HG02763 (cell line): ENCODE results near the gene PAM.
"Not testable (repeated sequence)": the region's sequence is repeated elsewhere in the genome, so short reads cannot be mapped to it uniquely, and the experiment has no call there.

Experiments
- ATAC-seq: cut with Tn5 transposase; IDR thresholded peaks from one replicate; pipeline ENCODE4 v1.9.1; 2021; ENCODE audit warnings: mild to moderate bottlenecking, moderate library complexity; ENCODE audit not compliant: unreplicated experiment

The PAM gene

DNA sequence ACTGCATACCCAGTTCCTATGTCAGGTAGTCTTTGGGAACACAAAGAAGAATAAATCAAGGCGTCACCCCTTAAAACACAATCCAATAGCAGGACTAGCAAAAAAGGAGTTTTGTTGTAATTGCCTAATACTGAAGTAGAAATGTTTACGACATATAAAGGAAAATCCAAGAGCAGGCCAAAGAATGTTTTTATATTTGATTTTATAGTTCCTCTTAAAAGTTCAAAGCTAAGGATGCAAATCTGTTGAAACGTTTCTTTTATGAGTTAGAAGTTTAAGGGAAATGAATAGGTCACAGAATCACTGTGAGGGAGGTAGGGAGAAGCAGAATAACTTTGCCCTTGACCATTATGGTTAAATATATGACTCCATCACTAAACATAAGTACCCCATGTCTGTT, 136.1 kb downstream of the PAM start:
- ATAC-seq, result no peak

DNA sequence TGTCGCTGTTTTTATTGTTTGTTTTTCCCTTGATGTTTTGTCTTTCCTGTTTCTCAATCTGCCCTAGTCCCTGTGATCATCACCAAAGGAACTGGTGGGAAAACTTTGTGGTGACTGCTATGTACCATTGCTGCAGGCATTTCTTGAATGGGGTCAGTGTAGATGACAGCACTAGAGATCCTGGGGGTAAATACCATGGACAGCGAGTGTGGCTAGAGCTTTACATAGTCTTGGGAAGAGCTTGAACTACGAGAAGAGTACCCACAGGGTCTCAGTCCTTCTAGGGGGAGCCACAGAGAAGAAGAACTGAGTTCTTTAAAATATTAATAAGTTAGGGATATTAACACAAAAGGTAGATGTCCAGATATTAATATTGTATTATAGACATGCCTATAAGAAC, 138.8 kb downstream of the PAM start:
- no peak for ATAC-seq

DNA sequence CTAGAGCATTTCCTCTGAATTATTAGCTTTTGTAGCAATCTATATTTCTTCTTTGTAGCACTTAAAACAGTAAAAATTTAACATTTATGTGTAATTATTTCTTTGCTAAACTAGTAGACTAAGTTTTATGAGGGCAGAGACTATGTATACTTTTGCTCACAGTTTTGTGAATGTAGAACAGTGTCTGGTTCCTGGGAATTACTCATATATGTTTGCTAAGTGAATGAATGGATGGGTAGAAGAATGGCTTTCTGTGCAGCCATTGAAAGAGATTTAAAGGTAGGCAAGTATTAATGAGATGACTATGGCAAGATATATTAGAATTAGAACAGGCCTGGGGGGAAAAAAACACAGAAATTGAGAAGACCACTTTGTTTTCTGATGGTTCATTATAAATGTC, 140.1 kb downstream of the PAM start:
- ATAC-seq, result no peak

DNA sequence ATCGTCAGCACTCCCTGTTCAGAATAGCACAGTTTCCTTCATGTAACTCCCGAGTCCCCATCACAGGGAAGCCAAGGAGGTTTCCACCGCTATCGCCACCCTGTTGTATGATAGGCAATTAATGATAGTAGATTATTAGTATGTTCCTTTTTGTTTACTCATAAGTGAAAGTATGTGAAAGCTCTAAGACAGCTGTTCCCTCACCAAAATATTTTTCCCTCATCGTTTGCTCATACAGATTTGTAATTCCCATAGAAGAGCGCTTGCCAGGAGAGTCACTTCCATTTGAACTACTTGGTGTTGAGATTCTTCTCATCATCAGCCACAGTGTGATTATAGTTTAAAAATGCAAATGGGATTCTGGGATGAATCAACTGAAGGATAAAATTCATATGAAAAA, 140.9 kb downstream of the PAM start:
- ATAC-seq, result no peak

DNA sequence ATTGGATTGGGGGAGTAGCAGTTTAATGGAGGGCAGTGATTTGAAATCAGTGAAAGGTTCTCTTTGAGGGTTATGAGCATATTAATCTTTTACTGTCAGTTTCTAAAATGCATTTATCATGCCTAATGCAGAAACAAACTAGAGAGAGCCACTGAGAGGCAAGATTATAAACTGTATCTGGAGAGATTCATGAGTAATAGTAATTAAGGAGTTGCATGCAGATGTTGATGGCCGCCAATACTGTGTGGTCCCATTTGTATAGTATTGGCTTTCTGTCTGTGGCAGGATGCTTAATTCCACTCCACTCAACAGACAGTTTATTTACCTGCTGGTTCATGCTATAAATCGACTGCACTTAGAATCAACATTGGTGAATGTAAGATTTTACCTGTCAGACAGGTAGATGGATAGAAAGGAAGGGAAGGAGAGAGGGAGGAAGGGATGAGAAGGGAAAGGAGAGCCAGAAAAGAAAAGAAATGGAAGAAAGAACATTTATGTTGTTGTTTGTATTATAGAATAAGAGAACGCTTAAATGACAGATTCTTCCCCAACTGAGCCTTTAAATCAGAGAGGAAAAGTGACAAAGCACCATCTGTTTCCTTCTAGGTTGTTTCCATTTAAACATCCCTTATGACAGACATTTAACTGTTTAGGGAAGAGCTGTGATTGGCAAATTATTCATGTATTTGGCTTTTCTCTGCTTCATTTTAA, 146.5 kb downstream of the PAM start:
- ATAC-seq, result no peak

DNA sequence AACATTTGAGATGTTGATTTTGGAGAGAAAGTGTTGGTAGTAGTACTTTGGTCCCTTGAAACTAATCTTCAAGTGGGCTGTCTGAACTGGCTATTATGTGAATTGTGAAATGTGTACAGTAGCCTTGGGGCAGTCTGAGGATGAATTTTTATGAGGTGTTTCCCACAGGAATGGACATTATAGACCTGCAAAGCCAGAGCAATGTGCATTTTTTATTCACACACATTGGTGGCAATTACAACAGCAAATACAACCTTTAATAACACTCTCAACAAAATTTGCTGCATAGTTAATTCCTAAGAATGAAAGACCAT, 147.0 kb downstream of the PAM start:
- no peak for ATAC-seq

DNA sequence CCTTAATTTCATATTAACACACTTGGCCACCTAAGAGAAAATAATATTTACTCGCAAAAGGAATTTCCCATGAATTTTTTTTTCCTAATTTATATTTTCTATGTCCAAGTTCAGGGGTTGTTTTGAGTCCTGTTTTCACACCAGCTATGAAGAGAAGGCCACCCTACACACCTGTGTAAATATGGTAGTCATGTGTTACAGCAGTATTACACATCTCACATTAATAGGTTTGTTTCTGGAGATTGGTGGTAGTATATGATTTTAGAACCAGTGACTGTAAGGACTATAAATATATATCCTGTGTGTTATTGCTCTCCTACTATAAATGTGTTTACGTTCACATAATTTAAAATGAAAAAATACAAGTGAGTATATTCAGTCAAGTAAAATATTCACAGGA, 147.5 kb downstream of the PAM start:
- no peak for ATAC-seq

DNA sequence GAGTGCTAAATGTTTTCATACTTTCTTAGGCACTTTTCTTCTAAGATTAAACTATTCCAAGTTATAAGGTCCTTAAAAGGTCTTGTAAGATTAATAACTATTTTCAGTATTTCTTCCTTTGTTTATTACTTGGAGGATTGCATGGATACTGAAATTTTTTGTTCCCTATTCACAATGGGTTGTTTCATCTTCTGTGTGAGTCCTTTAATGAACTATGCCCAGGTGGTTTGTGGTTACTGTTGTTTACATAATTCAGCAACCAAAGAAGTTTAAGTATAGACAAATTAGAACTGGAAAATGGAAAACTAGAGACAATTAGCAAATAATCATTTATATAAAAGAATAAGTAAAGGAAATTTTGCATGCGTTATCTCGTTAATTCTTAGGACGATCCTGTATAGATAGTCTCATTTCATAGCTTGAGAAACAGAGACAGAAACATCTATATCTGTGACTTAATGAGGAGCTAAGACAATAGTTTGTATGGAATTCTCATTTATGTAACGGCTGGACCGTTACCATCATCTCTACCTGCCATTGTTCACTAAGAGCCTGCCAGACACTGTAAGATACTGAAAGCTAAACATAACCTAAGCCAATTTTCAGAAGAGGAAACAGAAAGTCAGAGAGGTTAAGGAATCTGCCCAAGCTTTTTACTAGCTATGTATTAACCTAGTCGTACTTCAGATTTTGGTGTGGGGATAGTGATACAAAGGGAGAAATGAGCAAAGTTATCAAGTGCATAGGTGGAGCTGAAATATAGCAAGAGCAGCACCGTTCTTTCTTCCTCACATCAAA, 148.2 kb downstream of the PAM start:
- no peak for ATAC-seq

DNA sequence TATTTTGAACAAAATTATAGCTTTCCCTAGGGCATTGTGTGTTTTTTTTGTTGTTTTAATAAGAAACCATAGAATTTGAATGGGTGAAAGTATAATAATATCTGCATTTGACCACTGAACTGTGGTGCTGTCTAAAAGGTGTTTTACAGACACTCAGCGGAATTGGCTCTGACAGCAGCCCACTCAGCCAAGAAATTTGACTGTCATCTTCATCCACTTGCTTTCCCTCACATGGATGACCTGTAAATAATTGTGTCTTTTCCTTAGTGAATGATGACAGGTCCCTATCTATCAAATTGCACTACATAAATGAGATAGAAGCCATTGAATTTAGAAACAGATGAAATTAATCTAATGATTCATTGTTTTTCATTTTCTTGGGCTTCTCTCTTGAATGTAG, 150.0 kb downstream of the PAM start:
- no peak for ATAC-seq

DNA sequence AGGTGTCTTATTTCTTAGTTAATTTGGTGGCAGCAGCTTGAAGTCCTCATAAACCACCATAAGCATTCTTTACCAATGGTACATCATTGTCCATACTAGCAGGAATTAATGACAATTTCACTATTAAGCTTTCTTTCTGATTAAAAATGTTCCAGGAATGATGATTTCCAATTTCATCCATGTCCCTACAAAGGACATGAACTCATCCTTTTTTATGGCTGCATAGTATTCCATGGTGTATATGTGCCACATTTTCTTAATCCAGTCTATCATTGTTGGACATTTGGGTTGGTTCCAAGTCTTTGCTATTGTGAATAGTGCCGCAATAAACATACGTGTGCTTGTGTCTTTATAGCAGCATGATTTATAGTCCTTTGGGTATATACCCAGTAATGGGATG, 152.0 kb downstream of the PAM start:
- ATAC-seq, result not testable (repeated sequence)

DNA sequence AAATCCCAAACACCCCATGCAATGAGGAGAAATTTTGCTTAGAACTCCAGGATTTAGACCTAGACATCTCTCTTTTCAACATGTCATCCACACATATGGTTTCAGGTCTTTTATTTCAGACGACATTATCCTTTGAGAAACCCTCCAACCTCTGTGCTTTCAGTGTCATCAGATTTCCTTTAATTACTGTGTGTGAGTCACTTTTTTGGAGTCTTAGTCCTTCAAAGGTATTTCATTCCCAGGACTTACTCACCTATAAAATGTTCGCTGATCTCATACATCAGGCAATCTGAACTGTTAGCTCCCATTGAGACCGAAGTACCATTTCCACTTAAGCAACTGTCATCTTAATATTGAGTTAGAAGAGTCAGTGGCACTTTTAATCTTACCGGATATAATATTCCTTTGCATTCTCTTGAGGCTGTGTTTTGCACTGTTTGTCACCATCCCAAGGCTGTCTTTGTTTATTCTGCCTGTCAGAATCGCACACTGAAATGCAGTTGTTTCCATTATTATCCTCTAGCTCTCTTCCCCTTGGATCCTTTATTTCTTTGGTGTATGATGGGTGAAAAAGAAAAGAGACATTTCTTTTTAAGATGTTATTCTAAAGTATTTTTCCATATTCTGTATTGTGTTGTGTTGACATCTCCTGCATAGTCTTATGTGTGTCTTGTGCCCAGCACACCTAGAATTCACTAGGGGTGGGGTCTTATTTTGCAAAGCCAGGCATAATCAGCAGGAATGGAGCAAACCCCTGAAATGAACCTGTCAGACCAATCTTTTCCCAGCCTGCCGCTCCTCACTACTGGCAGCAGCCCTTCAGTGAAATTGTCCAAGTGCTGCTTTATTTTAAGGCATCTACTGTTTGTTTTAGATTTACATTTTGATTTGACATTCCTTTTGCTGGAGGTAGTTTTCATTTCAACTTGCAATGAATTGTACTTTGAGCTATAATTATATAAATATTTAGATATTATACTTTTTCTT, 155.4 kb downstream of the PAM start:
- no peak for ATAC-seq

DNA sequence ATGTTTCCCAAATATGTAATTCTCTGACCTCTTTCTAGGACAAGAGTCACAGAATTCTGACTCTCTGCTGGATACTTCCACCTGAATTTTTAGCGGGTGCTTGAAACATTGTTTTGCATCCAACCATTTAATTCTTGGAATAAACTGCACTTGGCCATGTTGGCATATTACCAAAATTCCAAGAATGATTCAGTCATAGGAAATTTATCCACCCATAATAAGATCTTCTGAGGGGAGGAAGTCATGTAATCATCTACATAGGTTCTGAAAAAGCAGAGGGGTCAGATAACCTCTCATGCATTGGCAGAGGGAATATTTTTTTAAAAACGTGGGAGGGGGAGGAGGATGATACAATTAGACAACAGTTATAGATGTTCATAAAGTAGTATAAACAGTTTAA, 156.9 kb downstream of the PAM start:
- no peak for ATAC-seq

DNA sequence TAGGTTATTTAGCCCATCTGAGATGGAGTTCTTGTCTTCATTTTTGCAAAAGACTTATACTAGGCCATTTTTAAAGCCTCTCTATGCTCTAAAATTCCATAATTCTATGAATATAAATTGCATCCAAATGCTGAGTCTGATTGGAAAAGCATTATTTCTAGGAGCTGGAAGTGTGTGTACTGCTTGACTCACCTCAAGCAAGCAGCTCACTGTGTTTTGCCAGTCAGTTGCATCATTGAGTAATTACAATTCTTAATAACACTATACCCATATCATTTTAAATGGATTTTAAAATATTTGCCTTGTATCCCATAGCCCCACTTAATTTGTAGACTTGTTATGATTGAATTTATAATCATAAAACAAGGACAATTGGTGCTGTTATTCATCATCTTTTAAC, 161.0 kb downstream of the PAM start:
- ATAC-seq, result no peak

DNA sequence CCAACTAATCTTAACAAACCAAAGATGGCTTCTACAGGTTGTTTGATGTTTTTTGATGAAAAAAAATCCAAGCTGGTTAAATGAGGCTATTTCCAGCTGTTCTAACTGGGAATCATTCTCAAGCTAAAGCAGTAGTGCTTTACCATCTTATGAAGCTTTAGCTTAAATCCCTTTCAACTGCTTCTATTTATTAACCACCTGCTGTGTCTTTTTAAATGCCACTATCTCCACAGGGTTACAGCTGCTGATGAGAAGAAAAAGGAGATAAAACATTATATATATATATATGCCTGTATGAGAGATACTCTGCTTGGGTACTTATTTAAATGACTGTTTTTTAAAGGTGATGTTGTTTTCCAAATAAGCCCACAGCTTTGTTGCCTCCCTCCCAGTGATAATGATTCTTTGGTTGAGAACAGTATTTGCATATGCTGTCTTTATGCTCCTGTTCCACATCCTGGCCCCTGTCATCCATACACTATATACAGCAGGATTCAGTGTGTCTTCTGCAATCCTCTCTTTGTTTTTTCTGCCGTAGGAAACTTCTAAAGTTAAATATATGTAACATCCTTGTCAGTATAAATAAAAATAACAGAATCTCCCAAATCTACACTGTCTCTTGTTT, 164.0 kb downstream of the PAM start:
- ATAC-seq, result no peak

DNA sequence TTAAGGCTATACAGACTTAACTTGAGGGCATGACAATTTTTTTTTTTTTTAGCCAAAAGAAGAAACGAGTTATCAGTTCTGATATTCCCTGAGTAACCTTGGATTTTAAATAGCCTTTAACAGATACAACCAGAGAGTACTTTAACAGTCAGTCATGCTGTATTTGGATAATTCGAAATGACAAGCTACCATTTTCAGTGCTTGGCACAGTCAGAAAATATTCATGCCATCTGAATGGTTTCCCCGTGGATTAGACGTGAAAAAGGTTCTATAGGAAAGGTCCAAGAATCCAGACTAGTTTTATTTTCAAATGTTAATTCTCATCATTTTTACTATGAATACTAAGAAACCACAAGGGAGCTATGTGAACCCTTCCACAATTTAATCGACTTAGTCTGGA, 165.7 kb downstream of the PAM start:
- no peak for ATAC-seq

DNA sequence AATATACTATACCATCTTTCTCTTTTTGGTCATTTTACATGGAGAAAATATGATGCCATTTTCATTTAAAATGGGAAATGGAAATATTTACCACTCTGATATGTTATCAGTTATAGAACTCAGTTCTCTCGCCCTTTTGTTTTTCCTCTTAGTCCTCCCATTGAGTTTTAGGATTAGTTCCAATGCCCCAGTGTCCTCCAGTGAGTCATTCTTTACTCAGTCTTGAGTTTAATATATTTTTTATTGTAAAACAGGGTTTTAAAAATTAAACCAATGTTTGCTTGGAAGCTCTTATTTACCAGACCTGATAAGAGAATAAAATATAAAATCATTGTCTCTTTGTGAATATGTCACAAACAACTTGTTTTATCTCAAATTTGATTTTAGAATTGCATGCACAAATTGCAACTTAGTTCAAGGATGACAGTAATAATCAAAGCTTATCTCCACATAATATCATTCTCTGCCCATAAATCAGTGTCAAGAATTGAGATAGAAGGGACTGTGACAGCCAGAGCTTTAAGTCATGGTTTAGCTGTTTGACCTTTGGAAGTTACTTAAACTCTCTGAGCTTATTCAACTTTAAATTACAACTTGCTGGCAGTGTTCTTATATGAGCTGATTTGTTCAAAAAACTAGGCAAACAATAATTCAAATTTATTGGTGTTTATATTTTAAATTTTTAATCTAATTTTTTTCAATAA, 166.4 kb downstream of the PAM start:
- ATAC-seq, result no peak

DNA sequence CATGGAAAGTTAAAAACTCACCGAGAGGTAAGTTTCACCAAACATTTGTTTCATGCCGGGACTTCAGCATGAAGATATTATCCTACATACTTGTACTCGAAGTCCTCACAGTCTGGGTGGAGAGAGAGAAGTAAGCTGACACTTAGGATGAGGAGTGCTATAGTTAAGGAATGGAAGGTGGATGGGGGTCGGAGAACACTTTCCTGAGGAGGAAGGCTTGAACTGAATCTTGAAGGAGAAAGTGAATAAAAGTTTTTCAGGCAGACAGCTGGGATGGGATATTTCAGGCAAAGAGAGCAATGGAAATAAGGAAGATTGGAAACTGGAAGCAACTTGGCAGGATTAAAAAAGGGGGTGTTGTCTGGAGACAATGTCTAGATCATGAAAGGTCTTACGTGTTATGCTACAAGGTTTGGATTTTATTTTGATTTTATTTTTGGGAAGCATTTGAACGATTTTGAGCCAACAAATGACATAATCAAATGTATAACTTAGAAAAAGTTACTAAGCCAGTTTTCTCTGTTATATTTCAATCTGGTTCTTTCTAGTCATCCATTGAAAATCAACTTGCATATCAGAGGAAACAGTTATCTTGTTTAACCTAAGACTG, 167.1 kb downstream of the PAM start:
- no peak for ATAC-seq

DNA sequence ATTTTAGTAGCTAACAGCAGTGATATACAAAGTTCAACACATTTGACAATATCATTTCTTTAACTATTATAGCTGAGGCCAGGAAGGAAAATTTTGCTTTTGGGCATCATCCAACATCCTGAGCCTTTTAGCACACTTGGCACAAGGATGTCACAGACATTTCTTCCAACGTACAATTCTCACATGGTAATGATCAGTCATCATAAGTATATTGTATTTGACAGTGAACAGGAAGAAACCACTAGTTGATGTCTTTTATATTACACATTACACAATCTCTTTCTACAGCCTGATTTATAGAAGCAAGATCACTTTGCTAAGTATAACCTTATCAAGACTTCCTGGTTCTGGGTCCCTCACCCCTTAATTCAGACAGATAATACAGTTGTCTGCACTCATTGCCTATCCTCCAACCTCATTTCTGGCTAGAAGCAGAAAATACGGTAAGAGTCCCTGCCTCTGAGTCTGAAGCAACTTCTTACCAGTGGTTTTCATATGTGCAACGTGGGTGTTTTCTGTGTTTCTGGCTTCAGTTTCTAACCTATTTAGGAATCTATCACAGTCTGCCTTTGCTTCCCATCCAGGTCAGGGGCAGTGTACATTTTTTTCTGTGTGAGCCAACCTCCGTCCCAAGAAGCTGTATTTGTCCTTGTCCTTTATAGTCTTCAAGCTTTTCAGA, 167.8 kb downstream of the PAM start:
- ATAC-seq, result no peak

DNA sequence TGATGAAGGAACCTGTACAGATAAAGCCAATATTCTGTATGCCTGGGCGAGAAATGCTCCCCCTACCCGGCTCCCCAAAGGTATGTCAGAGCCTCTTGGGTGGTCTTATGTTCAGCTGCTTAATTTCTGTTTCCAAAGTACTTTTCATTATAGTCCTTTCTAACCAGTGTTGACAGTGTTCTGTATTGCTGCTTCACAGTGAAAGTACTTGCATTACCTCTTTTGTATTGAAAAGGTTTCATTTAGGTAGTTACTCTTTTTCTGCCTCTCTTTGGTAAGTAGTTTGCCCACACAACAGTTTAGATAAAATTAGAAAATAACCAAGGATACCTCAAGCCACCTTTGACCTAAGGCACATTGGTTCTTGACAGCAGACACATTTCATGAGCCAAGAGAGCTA, 169.9 kb downstream of the PAM start:
- no peak for ATAC-seq

DNA sequence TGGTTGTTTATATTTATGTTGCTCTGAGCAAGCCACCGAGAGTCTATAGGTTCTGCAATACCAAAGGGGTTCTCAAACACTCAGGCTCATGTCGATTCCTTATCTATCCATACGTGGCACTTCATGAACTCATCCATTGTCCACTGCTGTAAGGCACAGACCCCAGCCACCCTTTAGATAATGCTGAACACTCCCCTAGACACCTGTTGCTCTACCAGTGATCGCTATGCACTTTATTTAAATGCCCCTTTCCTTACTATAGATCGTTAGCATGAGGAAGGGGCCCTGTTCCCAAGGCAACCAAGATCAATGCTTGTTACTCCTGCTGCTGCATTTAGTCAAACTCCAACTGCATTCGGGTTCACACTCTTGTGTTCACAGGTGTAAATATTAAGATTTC, 171.9 kb downstream of the PAM start:
- ATAC-seq, result no peak
